Activated CD4-positive, alpha-beta T cell treated with anti-CD3 and anti-CD28 coated beads, Interleukin-10, Interleukin-2, amounts not matched to agents 100 ng/mL and 50 ng/mL, durations not matched to agents 16 hours and 8 hours (primary cell): ENCODE results near the gene TUBGCP2.

ENCODE experiments used
- DNase-seq: peaks from one replicate; pipeline ENCODE4 v3.0.0-alpha.2; 2020

Gene TUBGCP2

GRCh38 chr10:133342942-133343341 lies 34.3 kb upstream of the TUBGCP2 start:
- no peak for DNase-seq

- no peak for DNase-seq
Observed at GRCh38 chr10:133341983-133342382, 33.3 kb upstream of the TUBGCP2 start.

- DNase-seq = no peak
Observed at GRCh38 chr10:133339708-133340380, 31.2 kb upstream of the TUBGCP2 start.

- no peak for DNase-seq
Observed at GRCh38 chr10:133338080-133339071, 29.7 kb upstream of the TUBGCP2 start.

GRCh38 chr10:133337370-133337725 lies 28.7 kb upstream of the TUBGCP2 start:
- no peak for DNase-seq

- peak; percentile 49 for DNase-seq
Observed at GRCh38 chr10:133336577-133337369, 28.1 kb upstream of the TUBGCP2 start, which contains the start of gene CALY. Gene CALY (minus strand): TSS chr10:133336896. CDS start chr10:133328989, 7,907 bp downstream.

GRCh38 chr10:133336118-133336576 lies 27.5 kb upstream of the TUBGCP2 start:
- no peak for DNase-seq

- peak; percentile 62 for DNase-seq
Observed at GRCh38 chr10:133335246-133336117, 26.8 kb upstream of the TUBGCP2 start.

- no peak for DNase-seq
Observed at GRCh38 chr10:133334503-133335245, 26.0 kb upstream of the TUBGCP2 start.

GRCh38 chr10:133332936-133333699 lies 24.4 kb upstream of the TUBGCP2 start:
- no peak for DNase-seq

- DNase-seq = peak; percentile 87
Observed at GRCh38 chr10:133329491-133330202, 21.0 kb upstream of the TUBGCP2 start.

- DNase-seq = no peak
Observed at GRCh38 chr10:133328358-133329343, 20.0 kb upstream of the TUBGCP2 start.

- DNase-seq = no peak
Observed at GRCh38 chr10:133327651-133328357, 19.1 kb upstream of the TUBGCP2 start.

- DNase-seq = no peak
Observed at GRCh38 chr10:133326745-133327650, 18.3 kb upstream of the TUBGCP2 start.

- no peak for DNase-seq
Observed at GRCh38 chr10:133326223-133326551, 17.5 kb upstream of the TUBGCP2 start.

- no peak for DNase-seq
Observed at GRCh38 chr10:133325440-133326222, 17.0 kb upstream of the TUBGCP2 start.
